ENCODE data around the gene KCND3.

Gene KCND3

GRCh38 chr1:111856411-111857185 is 132.9 kb downstream of the KCND3 start:
- TF ChIP-seq Cebpa-rat (IDR thresholded peaks at IDR 0.05): no peak
- Histone ChIP-seq H3K27ac (no peak overlapping the region), H4K20me1 (no peaks in the 10 kb centered on the region), H3K9me3 (no peaks in the 10 kb centered on the region), H3K9ac (no peak overlapping the region), H3K27me3 (no peaks in the 10 kb centered on the region), H3K4me2 (no peak overlapping the region), H3K36me3 (no peaks in the 10 kb centered on the region), H3K4me1 (no peaks in the 10 kb centered on the region), H3K4me3 (no peak overlapping the region)

GRCh38 chr1:111855260-111855659 is 134.2 kb downstream of the KCND3 start:
- Histone ChIP-seq H3K9me3 (no peaks in the 10 kb centered on the region), H3K27ac (no peak overlapping the region), H3K9ac (no peak overlapping the region), H3K4me2 (no peak overlapping the region), H3K27me3 (no peaks in the 10 kb centered on the region), H4K20me1 (no peaks in the 10 kb centered on the region), H3K4me1 (no peaks in the 10 kb centered on the region), H3K4me3 (no peak overlapping the region), H3K36me3 (no peaks in the 10 kb centered on the region)
- TF ChIP-seq Cebpa-rat (IDR thresholded peaks at IDR 0.05): no peak

GRCh38 chr1:111852261-111852721 is 137.2 kb downstream of the KCND3 start:
- Histone ChIP-seq H3K36me3 (no peaks in the 10 kb centered on the region), H3K27ac (no peak overlapping the region), H3K9me3 (no peaks in the 10 kb centered on the region), H3K4me1 (no peaks in the 10 kb centered on the region), H3K4me3 (no peak overlapping the region), H3K27me3 (no peaks in the 10 kb centered on the region), H3K4me2 (no peak overlapping the region), H4K20me1 (no peaks in the 10 kb centered on the region), H3K9ac (no peak overlapping the region)
- no peak for TF ChIP-seq Cebpa-rat (IDR thresholded peaks at IDR 0.05)

- H3K4me1 ChIP-seq: no peaks in the 10 kb centered on the region
- no peaks in the 10 kb centered on the region for H3K36me3 ChIP-seq
- H3K27ac ChIP-seq: no peak overlapping the region
- H4K20me1 ChIP-seq: no peaks in the 10 kb centered on the region
- H3K27me3 ChIP-seq: no peaks in the 10 kb centered on the region
- H3K4me2 ChIP-seq: no peak overlapping the region
- H3K4me3 ChIP-seq: no peak overlapping the region
- TF ChIP-seq Cebpa-rat (IDR thresholded peaks at IDR 0.05): no peak
- no peaks in the 10 kb centered on the region for H3K9me3 ChIP-seq
- H3K9ac ChIP-seq: no peak overlapping the region
Measured at GRCh38 chr1:111851552-111851951, 137.9 kb downstream of the KCND3 start.

GRCh38 chr1:111850109-111850508 is 139.4 kb downstream of the KCND3 start:
- no peak overlapping the region for H3K9ac ChIP-seq
- H3K4me3 ChIP-seq: no peak overlapping the region
- no peak overlapping the region for H3K4me2 ChIP-seq
- no peaks in the 10 kb centered on the region for H3K4me1 ChIP-seq
- H4K20me1 ChIP-seq: no peaks in the 10 kb centered on the region
- H3K9me3 ChIP-seq: no peaks in the 10 kb centered on the region
- H3K36me3 ChIP-seq: no peaks in the 10 kb centered on the region
- TF ChIP-seq Cebpa-rat (IDR thresholded peaks at IDR 0.05): no peak
- H3K27me3 ChIP-seq: no peaks in the 10 kb centered on the region
- H3K27ac ChIP-seq: no peak overlapping the region

- Histone ChIP-seq H3K9me3 (no peaks in the 10 kb centered on the region), H3K9ac (no peak overlapping the region), H4K20me1 (no peaks in the 10 kb centered on the region), H3K4me1 (no peaks in the 10 kb centered on the region), H3K4me3 (no peak overlapping the region), H3K27me3 (no peaks in the 10 kb centered on the region), H3K36me3 (no peaks in the 10 kb centered on the region), H3K27ac (no peak overlapping the region), H3K4me2 (no peak overlapping the region)
- no peak for TF ChIP-seq Cebpa-rat (IDR thresholded peaks at IDR 0.05)
Measured at GRCh38 chr1:111848852-111849545, 140.5 kb downstream of the KCND3 start.

GRCh38 chr1:111847466-111847865 is 142.0 kb downstream of the KCND3 start:
- H3K36me3 ChIP-seq: no peaks in the 10 kb centered on the region
- no peaks in the 10 kb centered on the region for H3K9me3 ChIP-seq
- H3K27ac ChIP-seq: no peak overlapping the region
- H3K4me2 ChIP-seq: no peak overlapping the region
- TF ChIP-seq Cebpa-rat (IDR thresholded peaks at IDR 0.05): no peak
- no peaks in the 10 kb centered on the region for H4K20me1 ChIP-seq
- H3K9ac ChIP-seq: no peak overlapping the region
- no peaks in the 10 kb centered on the region for H3K27me3 ChIP-seq
- H3K4me3 ChIP-seq: no peak overlapping the region
- H3K4me1 ChIP-seq: no peaks in the 10 kb centered on the region

- Histone ChIP-seq H3K4me2 (no peak overlapping the region), H4K20me1 (no peaks in the 10 kb centered on the region), H3K4me3 (no peak overlapping the region), H3K27me3 (no peaks in the 10 kb centered on the region), H3K9ac (no peak overlapping the region), H3K27ac (no peak overlapping the region), H3K4me1 (no peaks in the 10 kb centered on the region), H3K36me3 (no peaks in the 10 kb centered on the region), H3K9me3 (no peaks in the 10 kb centered on the region)
- TF ChIP-seq Cebpa-rat (IDR thresholded peaks at IDR 0.05): no peak
Measured at GRCh38 chr1:111846842-111847241, 142.6 kb downstream of the KCND3 start.

GRCh38 chr1:111843177-111843576 is 146.3 kb downstream of the KCND3 start:
- no peaks in the 10 kb centered on the region for H3K27me3 ChIP-seq
- no peak overlapping the region for H3K9ac ChIP-seq
- H3K4me1 ChIP-seq: no peaks in the 10 kb centered on the region
- H3K9me3 ChIP-seq: no peaks in the 10 kb centered on the region
- H3K4me3 ChIP-seq: no peak overlapping the region
- no peaks in the 10 kb centered on the region for H4K20me1 ChIP-seq
- no peak overlapping the region for H3K4me2 ChIP-seq
- no peaks in the 10 kb centered on the region for H3K36me3 ChIP-seq
- H3K27ac ChIP-seq: no peak overlapping the region
- no peak for TF ChIP-seq Cebpa-rat (IDR thresholded peaks at IDR 0.05)

- H4K20me1 ChIP-seq: no peaks in the 10 kb centered on the region
- H3K4me2 ChIP-seq: no peak overlapping the region
- H3K27me3 ChIP-seq: no peaks in the 10 kb centered on the region
- H3K36me3 ChIP-seq: no peaks in the 10 kb centered on the region
- no peak overlapping the region for H3K27ac ChIP-seq
- no peaks in the 10 kb centered on the region for H3K4me1 ChIP-seq
- no peak for TF ChIP-seq Cebpa-rat (IDR thresholded peaks at IDR 0.05)
- no peaks in the 10 kb centered on the region for H3K9me3 ChIP-seq
- H3K4me3 ChIP-seq: no peak overlapping the region
- no peak overlapping the region for H3K9ac ChIP-seq
Measured at GRCh38 chr1:111842411-111842810, 147.1 kb downstream of the KCND3 start.
